GM12892 (cell line): ENCODE measurements around the gene PDGFB.

Source experiments
- POLR2A ChIP-seq: IDR thresholded peaks from 2 replicates; pipeline ENCODE4 v1.6.1; 2011; ENCODE audit warnings: low read depth, low read length, control low read depth
- POLR2AphosphoS5 ChIP-seq: IDR thresholded peaks from 2 replicates; pipeline ENCODE4 v1.6.1; 2011; ENCODE audit warnings: low read depth, low read length, control low read depth
- TAF1 ChIP-seq: IDR thresholded peaks from 2 replicates; pipeline ENCODE4 v1.6.1; 2011; ENCODE audit warnings: low read depth, mild to moderate bottlenecking, control low read depth, low read length, borderline replicate concordance

- TF ChIP-seq POLR2A: no peak
- TF ChIP-seq TAF1: no peak
- TF ChIP-seq POLR2AphosphoS5: no peak
Observed at GRCh38 chr22:39277142-39277607, 32.4 kb upstream of the PDGFB start.
